ENCODE data around the gene ADAT3.

Gene ADAT3

DNA sequence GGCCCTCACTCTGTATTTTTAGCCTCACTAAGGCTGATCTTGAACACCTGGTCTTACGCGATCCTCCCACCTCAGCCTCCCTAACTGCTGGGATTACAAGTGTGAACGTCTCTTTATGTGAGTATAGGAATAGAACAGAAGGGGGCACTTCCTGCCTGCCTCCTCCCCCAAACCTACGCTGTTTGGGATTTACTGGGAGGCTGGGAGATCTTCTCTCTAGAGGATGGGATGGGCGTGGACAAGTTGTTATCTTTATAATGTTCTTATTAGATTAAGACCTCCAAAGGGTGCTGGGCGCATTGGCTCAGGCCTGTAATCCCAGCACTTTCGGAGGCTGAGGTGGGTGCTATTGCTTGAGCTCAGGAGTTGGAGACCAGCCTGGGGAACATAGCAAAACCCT is 32.9 kb downstream of the ADAT3 start:
- no peak for DNase-seq (ENCODE audit: low spot score)

DNA sequence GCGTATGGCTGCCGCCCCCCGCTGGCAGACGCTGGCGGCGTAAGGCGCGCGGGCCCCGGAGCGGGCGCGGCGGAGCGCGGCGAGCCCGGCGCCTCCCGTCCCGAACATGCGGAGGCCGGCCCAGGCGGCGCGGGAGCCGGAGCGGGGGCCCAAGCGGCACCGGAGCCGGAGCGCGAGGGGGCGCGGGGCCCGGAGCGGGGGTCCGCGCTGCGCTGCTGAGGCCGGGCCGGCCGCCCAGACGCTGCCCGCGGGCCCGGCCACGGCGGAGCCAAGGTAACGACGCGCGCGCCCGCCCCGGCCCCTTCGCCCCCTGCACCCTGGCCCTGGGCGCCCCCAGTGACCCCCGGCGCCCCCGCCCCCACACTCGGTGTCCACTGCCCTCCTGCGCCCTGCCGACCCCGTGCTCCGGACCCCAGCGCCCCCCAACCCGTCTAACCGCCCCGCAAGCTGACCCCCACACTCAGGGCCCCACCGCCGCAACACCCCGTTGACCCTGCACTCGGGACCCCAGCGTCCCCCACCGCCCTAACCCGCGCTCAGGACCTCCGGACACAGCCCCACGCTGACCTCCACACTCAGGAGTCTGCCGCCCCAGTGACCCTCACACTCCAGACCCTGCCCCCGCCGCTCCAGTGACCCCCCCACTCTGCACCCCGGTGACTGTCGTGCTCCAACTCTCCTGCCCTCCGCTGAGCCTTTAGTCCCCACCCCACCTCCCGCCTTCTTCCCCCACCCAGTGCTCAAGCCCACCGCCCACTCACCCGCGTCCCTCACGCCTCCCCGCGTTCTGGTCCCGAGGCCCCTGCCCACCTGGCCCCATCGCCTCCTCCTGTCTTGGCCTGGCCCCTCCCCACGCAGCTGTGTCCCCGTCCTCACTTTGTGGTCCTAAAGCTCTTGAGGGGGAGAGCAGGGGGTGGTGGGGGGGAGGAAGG is 36.2 kb downstream of the ADAT3 start, which contains the start of gene CSNK1G2:
Gene CSNK1G2 (plus strand): TSS at position 27 of the 932 bp plus-strand sequence. CDS start 28,601 bp downstream, outside the sequence.
- no peak for DNase-seq (ENCODE audit: low spot score)

DNA sequence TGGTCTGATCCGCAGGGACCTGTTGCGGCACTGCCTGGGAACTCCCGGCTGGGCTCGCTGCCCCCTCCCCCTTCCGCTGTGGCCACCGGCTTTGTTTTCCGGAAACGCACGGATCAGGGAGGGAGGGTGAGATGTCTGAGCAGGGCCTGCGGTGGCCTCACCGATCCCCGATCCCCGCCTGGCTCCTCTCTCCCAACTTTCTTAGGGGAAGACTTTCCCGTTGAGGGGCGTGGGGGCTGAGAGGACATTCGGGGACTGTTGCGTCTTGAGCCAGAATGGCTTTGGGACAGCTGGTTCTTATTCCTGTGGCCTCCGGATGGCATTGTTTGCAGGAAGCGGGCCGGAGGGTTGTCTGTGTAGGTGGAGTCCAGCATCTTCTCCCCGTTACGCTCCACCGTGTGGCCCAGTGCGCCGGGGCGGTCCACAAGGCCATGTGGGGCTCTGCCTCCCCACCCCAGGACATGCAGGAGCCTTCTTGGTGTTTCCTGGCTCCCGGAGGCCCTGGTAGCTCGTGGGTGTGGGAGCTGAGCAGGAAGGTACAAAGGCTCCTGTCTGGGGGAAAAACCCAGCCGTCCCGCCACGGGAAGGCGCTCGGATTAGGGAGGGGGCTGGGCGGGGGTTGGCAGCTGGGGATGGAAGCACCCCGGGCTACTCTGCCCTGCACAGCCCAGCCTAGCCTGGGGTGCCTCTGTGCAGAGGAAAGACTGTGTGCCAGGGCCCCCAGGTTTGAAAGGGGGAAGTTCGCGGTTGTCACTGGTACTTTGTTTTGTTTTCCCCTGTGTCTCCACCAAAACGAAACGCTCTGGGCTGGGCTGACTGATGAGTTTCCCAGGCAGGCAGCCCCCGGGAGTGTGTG is 37.1 kb downstream of the ADAT3 start:
- DNase-seq (ENCODE audit: low spot score): peak; percentile 91

DNA sequence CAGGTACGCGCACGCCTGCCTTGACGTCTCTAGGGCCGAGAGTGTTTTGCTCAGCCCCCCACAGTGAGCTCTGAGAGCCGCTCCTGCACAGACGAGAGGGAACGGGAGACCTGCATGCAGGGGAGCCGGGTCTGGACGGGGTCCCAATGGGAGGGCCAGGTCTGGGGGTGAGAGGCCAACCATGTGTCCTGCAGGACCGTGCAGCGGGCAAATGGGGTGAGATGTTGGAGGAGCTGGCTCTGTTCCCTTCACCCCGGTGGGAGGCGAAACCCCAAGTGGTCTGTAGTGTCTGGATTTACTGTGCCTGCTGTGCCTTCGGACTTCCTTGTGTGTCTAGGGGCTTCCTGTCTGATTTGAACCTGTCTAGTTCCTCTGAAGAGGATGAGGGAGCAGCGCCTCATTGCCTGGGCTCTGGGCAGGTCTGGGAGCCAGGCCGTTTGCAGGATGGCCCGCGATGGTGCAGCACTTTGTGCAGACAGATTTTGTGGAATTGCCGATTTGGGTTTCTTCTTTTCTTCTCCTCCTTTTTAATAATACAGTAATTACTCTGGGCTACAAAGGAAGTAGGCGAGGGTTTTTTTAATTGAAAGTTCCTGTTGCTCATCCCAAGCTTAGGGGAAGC is 37.8 kb downstream of the ADAT3 start:
- no peak for DNase-seq (ENCODE audit: low spot score)

- DNase-seq (ENCODE audit: low spot score): no peak
These were observed 38.5 kb downstream of the ADAT3 start for GRCh38 chr19:1943661-1944087.

GRCh38 chr19:1944088-1944915 is 39.1 kb downstream of the ADAT3 start:
- no peak for DNase-seq (ENCODE audit: low spot score)

- no peak for DNase-seq (ENCODE audit: low spot score)
These were observed 39.8 kb downstream of the ADAT3 start for GRCh38 chr19:1944916-1945561.

- peak; percentile 80 for DNase-seq (ENCODE audit: low spot score)
These were observed 40.7 kb downstream of the ADAT3 start for GRCh38 chr19:1945899-1946298.

DNA sequence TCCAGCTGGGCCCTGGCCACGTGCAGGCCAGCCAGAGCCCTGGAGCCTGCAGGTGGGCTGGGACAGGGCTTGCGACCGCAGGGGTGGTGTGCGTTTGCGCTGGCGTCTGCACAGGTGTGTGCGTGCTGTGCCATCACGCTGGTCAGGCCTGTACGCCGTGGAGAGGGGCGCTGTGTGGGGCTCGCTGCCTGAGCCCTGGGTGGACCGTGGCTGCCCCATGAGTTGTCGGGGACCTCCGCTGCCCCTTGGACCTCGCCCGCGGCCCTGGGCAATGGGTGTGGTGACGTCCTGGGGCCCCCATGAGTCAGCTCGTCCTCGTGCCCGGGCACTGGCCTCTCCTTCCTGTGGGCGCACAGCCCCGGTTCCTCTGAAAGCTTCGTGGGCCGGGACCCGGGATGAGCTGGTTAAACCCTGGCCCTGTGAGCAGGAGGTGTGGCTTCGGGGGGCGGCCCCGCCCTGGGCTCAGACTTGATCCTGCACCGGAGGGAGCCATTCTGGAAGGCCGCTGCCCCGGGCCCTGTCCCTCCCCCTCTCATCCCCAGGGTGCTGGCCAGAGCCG is 42.5 kb downstream of the ADAT3 start:
- no peak for DNase-seq (ENCODE audit: low spot score)

GRCh38 chr19:1949304-1950101 is 44.3 kb downstream of the ADAT3 start:
- no peak for DNase-seq (ENCODE audit: low spot score)

DNA sequence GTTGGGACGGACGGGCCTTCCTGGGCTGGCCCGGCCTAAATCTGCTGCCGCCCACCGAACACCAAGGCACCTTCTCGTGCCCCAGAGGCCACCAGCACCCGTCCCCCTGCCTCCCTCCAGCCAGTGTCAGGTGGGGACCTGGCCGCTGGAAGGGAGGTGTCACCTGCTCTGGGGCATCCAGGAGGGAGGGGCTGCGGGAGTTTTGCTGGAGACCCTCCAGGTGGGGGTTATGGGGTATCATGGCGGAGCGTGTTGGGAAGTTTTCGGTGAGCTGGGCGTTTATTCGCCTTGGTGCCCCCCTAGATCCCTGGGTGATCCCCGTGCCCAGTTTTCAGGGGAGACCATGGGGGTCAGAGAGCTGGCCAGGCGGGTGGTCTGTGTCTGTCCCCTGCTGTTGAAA is 45.4 kb downstream of the ADAT3 start:
- DNase-seq (ENCODE audit: low spot score): no peak

GRCh38 chr19:1952635-1953034 is 47.4 kb downstream of the ADAT3 start:
- no peak for DNase-seq (ENCODE audit: low spot score)

DNA sequence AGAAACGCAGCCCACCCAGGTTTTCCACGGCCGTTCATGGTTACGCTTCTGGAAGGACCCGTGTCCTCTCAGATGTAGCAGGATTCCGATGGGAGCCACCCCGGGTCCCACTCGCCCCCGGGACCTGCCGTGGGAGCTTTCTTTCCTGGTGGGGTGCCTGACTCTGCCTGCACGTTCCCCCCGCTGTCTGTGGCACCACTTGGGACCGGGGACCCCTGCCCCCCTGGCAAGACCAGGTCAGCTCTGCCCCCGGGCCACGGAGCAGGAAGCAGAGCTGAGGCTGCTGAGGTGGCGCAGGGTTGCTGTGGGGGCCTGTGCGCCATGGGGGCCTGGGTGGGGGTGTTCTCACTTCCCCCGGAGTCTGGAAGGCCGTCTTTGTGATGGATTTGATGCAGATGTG is 47.8 kb downstream of the ADAT3 start:
- no peak for DNase-seq (ENCODE audit: low spot score)

DNA sequence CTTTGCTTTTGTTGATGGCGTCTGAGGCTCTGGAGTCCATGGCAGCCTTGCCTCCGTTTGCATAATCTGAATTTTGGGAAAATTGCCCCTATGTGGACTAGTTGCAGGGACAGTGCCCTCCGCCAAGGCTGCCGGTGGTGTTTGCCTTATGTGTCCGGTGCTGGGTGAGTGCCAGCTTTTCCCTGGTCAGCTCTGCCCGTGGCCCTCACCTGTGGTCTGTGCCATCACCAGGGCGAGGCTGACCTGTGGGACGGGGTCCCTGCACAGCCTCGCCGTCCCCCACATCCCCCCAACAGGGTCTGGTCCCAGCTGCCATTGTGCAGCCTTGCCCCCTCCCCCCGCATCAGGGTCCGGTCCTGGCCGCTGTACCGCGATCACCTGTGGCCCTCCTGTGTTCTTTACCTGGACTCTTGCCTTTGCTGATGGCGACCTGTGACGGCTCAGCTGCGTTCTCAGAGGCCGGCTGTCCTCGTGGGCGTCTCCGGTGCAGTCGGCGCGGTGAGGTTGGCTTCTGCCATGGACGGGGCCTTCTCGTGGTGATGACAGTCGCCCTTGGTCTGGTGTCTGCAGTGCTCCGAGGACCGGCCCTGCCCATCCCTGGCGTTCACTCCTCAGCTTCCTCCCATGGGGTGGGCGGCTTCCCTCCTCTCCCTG is 48.4 kb downstream of the ADAT3 start:
- DNase-seq (ENCODE audit: low spot score): no peak

DNA sequence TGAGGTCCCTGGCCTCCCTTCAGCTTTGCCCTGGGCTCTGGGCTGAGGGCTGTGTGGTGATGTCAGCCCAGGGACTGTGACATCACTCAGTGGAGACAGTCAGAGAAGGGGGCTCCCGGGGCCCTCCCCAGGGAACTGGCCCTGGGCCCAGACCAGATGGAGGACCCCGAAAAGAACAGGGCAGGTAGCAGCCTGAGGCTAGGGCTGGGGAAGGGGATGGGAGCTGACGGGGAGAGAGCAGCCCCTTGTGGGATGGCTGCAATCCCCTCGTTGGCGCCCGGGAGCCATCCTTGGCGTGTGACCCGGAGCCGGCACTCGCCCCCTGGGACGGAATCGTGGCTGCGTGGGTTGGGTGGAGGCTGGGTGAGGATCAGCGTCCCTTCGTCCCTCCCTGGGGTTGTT is 49.3 kb downstream of the ADAT3 start:
- no peak for DNase-seq (ENCODE audit: low spot score)

DNA sequence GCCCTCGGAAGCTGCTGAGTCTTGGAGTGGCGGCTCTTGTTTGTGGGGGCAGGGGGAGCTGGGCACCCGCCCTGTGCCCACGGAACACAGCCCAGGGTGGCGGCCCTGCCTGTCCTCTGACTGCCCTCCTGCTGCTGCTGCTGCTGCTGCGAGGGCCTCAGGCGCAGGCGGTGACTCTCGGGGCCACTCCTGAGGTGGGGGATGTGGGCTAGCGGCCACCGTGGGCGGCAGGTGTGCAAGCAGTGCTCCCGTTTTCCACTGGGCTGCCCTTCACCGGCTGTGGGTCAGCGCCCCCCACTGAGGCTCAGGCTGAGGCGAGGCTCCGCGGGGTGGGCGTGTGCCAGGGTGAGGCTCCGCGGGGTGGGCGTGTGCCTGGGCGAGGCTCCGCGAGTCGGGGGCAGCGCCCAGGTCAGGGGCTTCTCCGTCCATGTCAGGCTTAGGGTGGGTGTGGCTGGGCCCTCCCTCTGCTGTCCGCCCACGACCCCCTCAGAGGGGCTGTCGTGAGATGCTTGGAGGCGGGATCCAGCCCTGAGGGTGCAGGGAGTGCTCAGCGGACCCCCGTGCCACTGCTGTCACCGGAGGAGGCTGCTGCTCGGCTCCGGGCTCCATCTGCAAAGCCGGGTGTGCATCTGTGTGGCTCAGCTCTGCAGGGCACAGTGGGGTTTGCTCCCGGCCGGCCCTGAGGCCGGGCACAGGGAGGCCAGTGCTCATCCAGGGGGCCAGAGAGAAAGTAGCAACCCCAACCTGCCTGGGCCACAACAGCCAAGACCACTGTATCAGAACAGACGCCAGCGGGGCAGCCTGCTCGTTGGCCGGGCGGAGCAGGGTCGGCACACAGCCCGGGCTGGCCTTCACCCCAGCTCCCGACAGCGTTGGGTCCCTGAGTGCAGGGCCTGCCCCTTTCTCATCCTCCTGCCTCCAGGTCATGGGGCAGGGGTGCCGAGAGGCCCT is 50.2 kb downstream of the ADAT3 start:
- DNase-seq (ENCODE audit: low spot score): no peak

GRCh38 chr19:1956122-1956494 is 50.9 kb downstream of the ADAT3 start:
- DNase-seq (ENCODE audit: low spot score): no peak

- DNase-seq (ENCODE audit: low spot score): no peak
These were observed 51.8 kb downstream of the ADAT3 start for GRCh38 chr19:1956868-1957492.
